EH (cell line): ENCODE data around the gene OR13C8.
"Not testable (repeated sequence)": the region's sequence is repeated elsewhere in the genome, so short reads cannot be mapped to it uniquely, and the experiment has no call there.

ENCODE experiments used
- DNase-seq: peaks from one replicate; pipeline ENCODE4 v3.0.0-alpha.2; 2015; ENCODE audit warnings: low read depth

OR13C8 gene

GRCh38 chr9:104568868-104569267 is at the start of gene OR13C8:
Gene OR13C8 (plus strand): TSS chr9:104569168. CDS start chr9:104569168, 0 bp downstream.
- no peak for DNase-seq

GRCh38 chr9:104520241-104520640 is 48.7 kb upstream of the OR13C8 start:
- not testable (repeated sequence) for DNase-seq

- no peak for DNase-seq
These were observed 41.9 kb upstream of the OR13C8 start, which contains the start of gene OR13C4 for GRCh38 chr9:104527109-104527508. Gene OR13C4 (minus strand): TSS chr9:104527209. CDS start chr9:104527209, 0 bp downstream.

GRCh38 chr9:104536756-104537155 is 32.2 kb upstream of the OR13C8 start, which contains the start of gene OR13C3:
Gene OR13C3 (minus strand): TSS chr9:104536856. CDS start chr9:104536723, 133 bp downstream.
- DNase-seq: no peak

GRCh38 chr9:104539275-104539674 is 29.7 kb upstream of the OR13C8 start:
- no peak for DNase-seq

- DNase-seq: no peak
These were observed 24.3 kb upstream of the OR13C8 start for GRCh38 chr9:104544644-104545043.

GRCh38 chr9:104553261-104553660 is 15.7 kb upstream of the OR13C8 start:
- peak; percentile 66 for DNase-seq

- DNase-seq: peak; percentile 40
These were observed 13.4 kb upstream of the OR13C8 start for GRCh38 chr9:104555521-104555920.

- DNase-seq: no peak
These were observed 11.9 kb upstream of the OR13C8 start for GRCh38 chr9:104556830-104557634.

GRCh38 chr9:104564358-104564757 is 4.6 kb upstream of the OR13C8 start:
- DNase-seq: no peak

GRCh38 chr9:104572612-104573011 is 3.6 kb downstream of the OR13C8 start:
- DNase-seq: no peak

GRCh38 chr9:104575456-104575855 is 6.5 kb downstream of the OR13C8 start:
- DNase-seq: peak; percentile 1

- no peak for DNase-seq
These were observed 8.3 kb downstream of the OR13C8 start for GRCh38 chr9:104577263-104577662.

- no peak for DNase-seq
These were observed 11.6 kb downstream of the OR13C8 start for GRCh38 chr9:104580562-104580961.

GRCh38 chr9:104586496-104587180 is 17.7 kb downstream of the OR13C8 start:
- peak; percentile 47 for DNase-seq

- no peak for DNase-seq
These were observed 20.7 kb downstream of the OR13C8 start for GRCh38 chr9:104589626-104590025.

GRCh38 chr9:104598749-104599148 is 29.8 kb downstream of the OR13C8 start:
- DNase-seq: not testable (repeated sequence)

- DNase-seq: not testable (repeated sequence)
These were observed 30.3 kb downstream of the OR13C8 start, which contains the start of gene OR13C5 for GRCh38 chr9:104599313-104599712. Gene OR13C5 (minus strand): TSS chr9:104599413. CDS start chr9:104599413, 0 bp downstream.

- no peak for DNase-seq
These were observed 35.8 kb downstream of the OR13C8 start for GRCh38 chr9:104604801-104605200.

- not testable (repeated sequence) for DNase-seq
These were observed 36.6 kb downstream of the OR13C8 start, which contains the start of gene OR13C2 for GRCh38 chr9:104605527-104605926. Gene OR13C2 (minus strand): TSS chr9:104605627. CDS start chr9:104605627, 0 bp downstream.

- DNase-seq: no peak
These were observed 37.2 kb downstream of the OR13C8 start for GRCh38 chr9:104606152-104606551.

- DNase-seq: peak; percentile 0
These were observed 39.4 kb downstream of the OR13C8 start for GRCh38 chr9:104608336-104608735.

GRCh38 chr9:104611213-104611612 is 42.2 kb downstream of the OR13C8 start:
- no peak for DNase-seq
